DND-41 (cell line): ENCODE results near the gene SLC6A9.

Experiments used
- ATAC-seq: fragments of 200-7000 bp; cut with Tn5 transposase; 3 replicates; pipeline ENCODE4 v1.9.1; 2021; ENCODE audit warnings: low read depth; ENCODE audit not compliant: insufficient read depth
- DNase-seq: peaks from one replicate; pipeline ENCODE4 v3.0.0-alpha.2; 2020
- H2AFZ ChIP-seq: 2 replicates; pipeline ENCODE4 v1.6.0; 2012; ENCODE audit warnings: low read depth, low read length
- H3K27ac ChIP-seq: 2 replicates; pipeline ENCODE4 v1.5.1; 2012; ENCODE audit warnings: low read length, inconsistent platforms
- H3K27me3 ChIP-seq: fragments of 200-600 bp; sonication (generic); 2 replicates; pipeline ENCODE4 v1.6.0; 2012; ENCODE audit warnings: low read length, mild to moderate bottlenecking, inconsistent platforms; ENCODE audit not compliant: insufficient read depth, poor library complexity
- H3K36me3 ChIP-seq: 2 replicates; pipeline ENCODE4 v1.5.1; 2012; ENCODE audit warnings: low read length, inconsistent platforms; ENCODE audit not compliant: insufficient read depth
- H3K4me1 ChIP-seq: 2 replicates; pipeline ENCODE4 v1.5.1; 2012; ENCODE audit warnings: mild to moderate bottlenecking, low read length; ENCODE audit not compliant: insufficient read depth
- H3K4me2 ChIP-seq: 2 replicates; pipeline ENCODE4 v1.6.0; 2012; ENCODE audit warnings: mild to moderate bottlenecking, moderate library complexity, low read length, inconsistent platforms; ENCODE audit not compliant: insufficient read depth
- H3K4me3 ChIP-seq, 2 experiments: fragments of 200-600 bp in 1 of 2; shearing (Covaris generic) in 1 of 2; 2 replicates each; pipeline ENCODE4 v1.5.1; 2012 to 2016; ENCODE audit warnings: inconsistent platforms in 2 of 2, low read length in 2 of 2, mild to moderate bottlenecking in 2 of 2, low read depth in 1 of 2, moderate library complexity in 1 of 2
- H3K79me2 ChIP-seq: 2 replicates; pipeline ENCODE4 v1.6.0; 2012; ENCODE audit warnings: low read length, inconsistent platforms; ENCODE audit not compliant: insufficient read depth
- H3K9ac ChIP-seq: 2 replicates; pipeline ENCODE4 v1.6.0; 2012; ENCODE audit warnings: low read depth, mild to moderate bottlenecking, inconsistent platforms, low read length, moderate library complexity
- H3K9me3 ChIP-seq: 2 replicates; pipeline ENCODE4 v1.5.1; 2012; ENCODE audit warnings: low read length, moderate library complexity, mild to moderate bottlenecking, inconsistent platforms; ENCODE audit not compliant: insufficient read depth, severe bottlenecking
- H4K20me1 ChIP-seq: 2 replicates; pipeline ENCODE4 v1.6.0; 2012; ENCODE audit warnings: low read length; ENCODE audit not compliant: insufficient read depth
- EZH2 ChIP-seq: IDR thresholded peaks from 3 replicates; pipeline ENCODE4 v1.6.1; 2012; ENCODE audit warnings: borderline replicate concordance, low read depth, mild to moderate bottlenecking, moderate library complexity, low read length, inconsistent platforms; ENCODE audit not compliant: severe bottlenecking
- TF ChIP-seq, protein P1 (sequence below): IDR thresholded peaks from 2 replicates; pipeline ENCODE4 v1.5.1; 2012; ENCODE audit warnings: borderline replicate concordance, low read length, moderate library complexity, mild to moderate bottlenecking; ENCODE audit not compliant: poor library complexity, severe bottlenecking; ENCODE audit errors: extremely low read depth

SLC6A9 gene

DNA sequence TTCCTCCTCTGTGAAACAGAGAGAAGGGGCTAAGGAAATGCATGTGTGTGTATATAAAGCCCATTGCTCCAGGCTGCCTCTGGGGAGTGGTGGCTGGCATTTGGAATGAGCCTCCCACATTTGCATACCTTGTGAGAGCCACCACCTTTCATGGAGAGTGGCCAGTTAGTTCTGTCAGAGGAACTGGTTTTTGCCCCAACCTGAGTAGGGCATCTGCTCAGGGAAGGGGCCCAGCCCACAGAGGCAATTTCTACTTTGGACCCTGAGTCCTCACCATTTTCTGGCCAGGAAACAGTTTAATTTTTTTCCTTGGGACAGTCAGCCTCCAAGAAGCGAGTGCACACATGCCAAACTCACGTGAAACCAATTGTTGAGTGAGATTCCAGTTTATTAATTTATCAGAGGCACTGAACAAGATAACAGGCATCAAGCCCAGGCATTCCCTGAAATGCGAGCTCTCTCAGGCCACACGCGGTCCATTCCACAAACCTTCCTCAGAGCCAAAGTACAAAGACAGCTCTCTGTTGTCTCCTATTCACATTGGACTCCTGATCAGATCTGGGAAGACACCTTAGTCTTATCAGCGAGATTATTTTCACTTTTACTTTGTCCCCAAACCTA lies 1.0 kb upstream of the SLC6A9 start:
- H3K27ac ChIP-seq, result no peak overlapping the region
- H3K27me3 ChIP-seq, result peaks cover 18% of the 10 kb centered on the region
- DNase-seq (no peak), ATAC-seq (no peak)
- H2AFZ ChIP-seq, result no peak overlapping the region
- no peaks in the 10 kb centered on the region for H3K36me3 ChIP-seq
- no peaks in the 10 kb centered on the region for H3K9me3 ChIP-seq
- no peaks in the 10 kb centered on the region for H3K79me2 ChIP-seq
- no peaks in the 10 kb centered on the region; the same call in 1 of the 2 replicates for H4K20me1 ChIP-seq
- TF ChIP-seq, protein P1, sequence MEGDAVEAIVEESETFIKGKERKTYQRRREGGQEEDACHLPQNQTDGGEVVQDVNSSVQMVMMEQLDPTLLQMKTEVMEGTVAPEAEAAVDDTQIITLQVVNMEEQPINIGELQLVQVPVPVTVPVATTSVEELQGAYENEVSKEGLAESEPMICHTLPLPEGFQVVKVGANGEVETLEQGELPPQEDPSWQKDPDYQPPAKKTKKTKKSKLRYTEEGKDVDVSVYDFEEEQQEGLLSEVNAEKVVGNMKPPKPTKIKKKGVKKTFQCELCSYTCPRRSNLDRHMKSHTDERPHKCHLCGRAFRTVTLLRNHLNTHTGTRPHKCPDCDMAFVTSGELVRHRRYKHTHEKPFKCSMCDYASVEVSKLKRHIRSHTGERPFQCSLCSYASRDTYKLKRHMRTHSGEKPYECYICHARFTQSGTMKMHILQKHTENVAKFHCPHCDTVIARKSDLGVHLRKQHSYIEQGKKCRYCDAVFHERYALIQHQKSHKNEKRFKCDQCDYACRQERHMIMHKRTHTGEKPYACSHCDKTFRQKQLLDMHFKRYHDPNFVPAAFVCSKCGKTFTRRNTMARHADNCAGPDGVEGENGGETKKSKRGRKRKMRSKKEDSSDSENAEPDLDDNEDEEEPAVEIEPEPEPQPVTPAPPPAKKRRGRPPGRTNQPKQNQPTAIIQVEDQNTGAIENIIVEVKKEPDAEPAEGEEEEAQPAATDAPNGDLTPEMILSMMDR, result no peak
- no peak for TF ChIP-seq EZH2
- no peak overlapping the region for H3K9ac ChIP-seq
- H3K4me3 ChIP-seq, result no peak overlapping the region
- H3K4me2 ChIP-seq, result no peak overlapping the region
- H3K4me1 ChIP-seq, result peaks cover 29% of the 10 kb centered on the region

DNA sequence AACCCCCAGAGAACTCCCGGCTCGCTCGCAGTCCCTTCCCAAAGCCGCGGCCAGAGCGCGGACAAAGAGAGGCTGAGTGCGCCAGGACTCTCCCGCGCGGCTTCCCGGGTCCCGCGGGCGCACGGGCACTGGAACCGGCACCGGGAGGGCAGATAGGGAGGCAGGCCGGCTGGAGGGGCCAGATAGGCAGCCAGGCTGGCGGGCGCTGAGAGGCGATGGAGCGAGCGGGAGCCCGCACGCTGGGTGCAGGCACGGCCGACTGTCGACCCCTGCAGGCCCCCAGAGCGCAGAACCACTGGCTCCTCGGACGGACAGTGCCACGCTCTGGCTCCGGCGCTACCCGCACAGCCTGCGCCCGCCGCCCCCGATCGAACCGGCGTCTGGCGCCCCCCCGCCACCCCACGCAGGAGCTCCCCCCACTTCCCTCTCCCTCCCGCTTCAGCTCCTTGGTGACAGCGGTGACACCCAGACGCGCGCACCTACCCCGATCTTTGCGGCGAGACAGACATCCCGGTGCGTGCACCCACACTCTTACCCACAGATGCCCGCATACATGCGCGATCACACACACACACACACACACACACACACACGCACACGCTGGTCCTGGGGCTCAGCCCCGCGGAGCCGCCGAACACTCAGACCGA lies 534 bp downstream of the SLC6A9 start:
- peak; percentile 49 for DNase-seq
- Histone ChIP-seq H3K36me3 (no peaks in the 10 kb centered on the region), H4K20me1 (no peaks in the 10 kb centered on the region; the same call in 1 of the 2 replicates), H2AFZ (peak overlapping the region; percentile 98), H3K9me3 (no peaks in the 10 kb centered on the region), H3K79me2 (no peaks in the 10 kb centered on the region), H3K27ac (peak overlapping the region; percentile 46), H3K9ac (peak overlapping the region; percentile 70), H3K27me3 (peaks cover 18% of the 10 kb centered on the region), H3K4me2 (peak overlapping the region; percentile 78), H3K4me3 (peak overlapping the region; percentile 69 to 70; a peak in 3 of 4 replicates), H3K4me1 (peaks cover 29% of the 10 kb centered on the region)
- ATAC-seq, result peak; percentile 43
- TF ChIP-seq EZH2, result no peak
- TF ChIP-seq, protein P1, result peak; percentile 42

DNA sequence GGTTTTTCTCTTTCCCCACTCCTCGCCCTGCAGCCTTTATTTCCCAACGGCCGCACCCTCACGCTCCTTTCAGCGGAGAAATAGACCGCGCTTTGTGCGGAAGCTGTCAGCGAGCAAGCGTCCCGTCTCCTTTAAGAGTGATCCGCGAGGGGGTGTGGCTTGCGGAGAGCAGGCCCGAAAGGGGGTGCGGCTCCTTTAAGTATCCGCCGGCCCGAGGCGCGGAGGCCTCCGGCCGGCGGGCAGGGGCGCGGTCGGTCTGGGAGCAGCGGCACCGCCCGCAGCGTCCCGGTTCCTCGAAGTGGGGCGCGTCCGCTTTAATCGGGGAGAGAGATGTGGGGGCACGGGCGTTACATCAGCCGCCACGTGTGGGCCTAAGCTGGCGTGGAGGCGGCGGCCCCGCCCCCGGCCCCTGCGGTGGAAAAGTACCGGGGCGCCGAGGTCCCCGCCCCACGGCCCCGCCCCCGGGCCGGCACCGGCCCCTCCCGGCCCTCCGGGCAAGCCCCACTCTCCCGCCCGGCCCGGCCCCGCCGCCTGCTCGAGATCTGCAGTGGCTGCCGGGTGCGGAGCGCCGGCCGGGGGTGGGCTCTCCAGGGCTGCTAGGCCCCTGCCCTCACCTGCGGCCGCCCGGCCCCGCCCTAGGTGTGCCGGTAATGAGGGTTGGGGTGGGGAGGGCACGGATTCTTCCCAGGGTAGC lies 1.2 kb downstream of the SLC6A9 start:
- no peak for TF ChIP-seq EZH2
- TF ChIP-seq, protein P1, result no peak
- Histone ChIP-seq H3K27ac (peak overlapping the region; percentile 73), H3K9me3 (no peaks in the 10 kb centered on the region), H3K27me3 (peaks cover 18% of the 10 kb centered on the region), H3K36me3 (no peaks in the 10 kb centered on the region), H3K9ac (peak overlapping the region; percentile 70), H2AFZ (peak overlapping the region; percentile 98), H3K4me3 (peak overlapping the region; percentile 69 to 70; a peak in 3 of 4 replicates), H4K20me1 (no peaks in the 10 kb centered on the region; the same call in 1 of the 2 replicates), H3K4me2 (peak overlapping the region; percentile 78), H3K79me2 (no peaks in the 10 kb centered on the region), H3K4me1 (peaks cover 29% of the 10 kb centered on the region)
- DNase-seq, result peak; percentile 89
- peak; percentile 81 for ATAC-seq
